Thyroid gland (tissue), 4 donors: Measurements from ENCODE around the gene HIVEP3. TPM values are rescaled to one million over a fixed set of nuclear protein-coding genes. Genes with fewer than 3 reads are reported as not detected.

Experiments used
- DNase-seq, 2 donors: peaks; one replicate each; pipeline ENCODE4 v3.0.0-alpha.2; 2019
- H3K27ac ChIP-seq, 3 donors: fragments of 200-600 bp; sonication (generic); 1 replicate in 2 of 3; 2 replicates in 1 of 3; pipeline ENCODE4 v1.5.1; 2016 to 2019; ENCODE audit warnings: mild to moderate bottlenecking in 1 of 3, moderate library complexity in 1 of 3
- H3K27me3 ChIP-seq: fragments of 200-600 bp; sonication (generic); one replicate; pipeline ENCODE4 v1.5.1; 2019
- H3K36me3 ChIP-seq, 2 donors: fragments of 200-600 bp; sonication (generic); one replicate each; pipeline ENCODE4 v1.5.1; 2016 to 2019
- H3K4me1 ChIP-seq, 2 donors: fragments of 200-600 bp; sonication (generic); one replicate each; pipeline ENCODE4 v1.5.1; 2017 to 2019
- H3K4me3 ChIP-seq, 3 donors: fragments of 200-600 bp; sonication (generic); replicated peaks in 1 of 3; 1 replicate in 2 of 3; 2 replicates in 1 of 3; pipeline ENCODE4 v1.5.1; 2016; ENCODE audit warnings: mild to moderate bottlenecking in 1 of 3
- H3K9me3 ChIP-seq: fragments of 200-600 bp; sonication (generic); one replicate; pipeline ENCODE4 v1.5.1; 2017
- CTCF ChIP-seq, 6 experiments: fragments of 200-600 bp in 3 of 6; fragments of 450-650 bp in 3 of 6; sonication (generic) in 3 of 6; IDR thresholded peaks; one replicate each; pipeline ENCODE4 v1.5.1; 2016 to 2019; ENCODE audit warnings: antibody characterized with exemption in 6 of 6, mild to moderate bottlenecking in 2 of 6, inconsistent platforms in 1 of 6, moderate library complexity in 1 of 6
- POLR2A ChIP-seq, 2 donors: fragments of 450-650 bp; IDR thresholded peaks; one replicate each; pipeline ENCODE4 v1.6.1; 2017; ENCODE audit warnings: antibody characterized with exemption in 2 of 2, mild to moderate bottlenecking in 2 of 2, moderate library complexity in 1 of 2
- WGBS, 2 donors: methylation state at CpG; one replicate each; pipeline ENCODE4 v1.1.5; 2017; 5-methylcytosine and 5-hydroxymethylcytosine counted together
- intact Hi-C: fragments of 100-400 bp; cut with DNase I; formaldehyde crosslinking; loops from one replicate; pipeline ENCODE4 v1.15.1; 2023
- total RNA-seq, 4 donors: library from RNA; depleted of rRNA; stranded (reverse); fragments of >200 nt; gene quantifications; one replicate each; pipeline ENCODE4 v1.2.3, GENCODE V29; 2016

The HIVEP3 gene
- total RNA-seq, 4 donors from 2014 or later: 9.7 to 13.5 (median 12.5) TPM

- H3K4me3 ChIP-seq: no peak overlapping the region
- WGBS, 2 donors: 95 to 96% methylated on average over 10 of the region's 10 CpGs
- H3K36me3 ChIP-seq: no peaks in the 10 kb centered on the region
- no peak for DNase-seq
- intact Hi-C loops: no loop called here
- H3K9me3 ChIP-seq: no peaks in the 10 kb centered on the region
- no peak overlapping the region for H3K27ac ChIP-seq
- H3K4me1 ChIP-seq: peaks cover 17 to 21% of the 10 kb centered on the region in 2 donors
- TF ChIP-seq CTCF (IDR thresholded peaks at IDR 0.05) (no peak), POLR2A (IDR thresholded peaks at IDR 0.05) (no peak)
- no peaks in the 10 kb centered on the region for H3K27me3 ChIP-seq
These were observed 304.8 kb downstream of the HIVEP3 start for GRCh38 chr1:41613689-41614574.

GRCh38 chr1:41612953-41613352 lies 305.8 kb downstream of the HIVEP3 start:
- DNase-seq: no peak
- TF ChIP-seq CTCF (IDR thresholded peaks at IDR 0.05) (no peak), POLR2A (IDR thresholded peaks at IDR 0.05) (no peak)
- intact Hi-C loops: no loop called here

GRCh38 chr1:41611932-41612450 lies 306.7 kb downstream of the HIVEP3 start:
- no peak for DNase-seq
- Histone ChIP-seq H3K4me3 (no peak overlapping the region), H3K36me3 (no peaks in the 10 kb centered on the region), H3K4me1 (peaks cover 11 to 14% of the 10 kb centered on the region in 2 donors), H3K9me3 (no peaks in the 10 kb centered on the region), H3K27me3 (no peaks in the 10 kb centered on the region), H3K27ac (no peak overlapping the region)
- intact Hi-C loops: no loop called here
- TF ChIP-seq POLR2A (IDR thresholded peaks at IDR 0.05) (no peak), CTCF (IDR thresholded peaks at IDR 0.05) (no peak)
- WGBS, 2 donors: 95 to 96% methylated on average over 6 of the region's 6 CpGs

More at GRCh38 chr1:41612953-41613352, 305.8 kb downstream of the HIVEP3 start:
- Histone ChIP-seq H3K27me3 (no peaks in the 10 kb centered on the region), H3K4me3 (no peak overlapping the region), H3K27ac (no peak overlapping the region), H3K9me3 (no peaks in the 10 kb centered on the region), H3K36me3 (no peaks in the 10 kb centered on the region), H3K4me1 (peaks cover 18 to 21% of the 10 kb centered on the region in 2 donors)
- 88 to 92% methylated on average over 5 to 8 of the region's 9 CpGs for WGBS, 2 donors

- DNase-seq: no peak
- TF ChIP-seq CTCF (IDR thresholded peaks at IDR 0.05) (no peak), POLR2A (IDR thresholded peaks at IDR 0.05) (no peak)
- H3K36me3 ChIP-seq: no peaks in the 10 kb centered on the region
- no peaks in the 10 kb centered on the region for H3K9me3 ChIP-seq
- H3K4me3 ChIP-seq: no peak overlapping the region
- H3K27me3 ChIP-seq: no peaks in the 10 kb centered on the region
- WGBS, 2 donors: 89 to 94% methylated on average over 16 to 17 of the region's 17 CpGs
- no peak overlapping the region for H3K27ac ChIP-seq
- intact Hi-C loops: no loop called here
- peaks cover 11 to 14% of the 10 kb centered on the region in 2 donors for H3K4me1 ChIP-seq
These were observed 307.4 kb downstream of the HIVEP3 start for GRCh38 chr1:41611068-41611931.
